ENCODE results near the gene DTD1.
"Not testable (repeated sequence)": the region's sequence is repeated elsewhere in the genome, so short reads cannot be mapped to it uniquely, and the experiment has no call there.

The DTD1 gene

GRCh38 chr20:18787046-18787445 lies 199.2 kb downstream of the DTD1 start:
- in situ Hi-C loops (cut with MboI; ENCODE audit: low sequenced_read_pairs) = not testable (repeated sequence)

DNA sequence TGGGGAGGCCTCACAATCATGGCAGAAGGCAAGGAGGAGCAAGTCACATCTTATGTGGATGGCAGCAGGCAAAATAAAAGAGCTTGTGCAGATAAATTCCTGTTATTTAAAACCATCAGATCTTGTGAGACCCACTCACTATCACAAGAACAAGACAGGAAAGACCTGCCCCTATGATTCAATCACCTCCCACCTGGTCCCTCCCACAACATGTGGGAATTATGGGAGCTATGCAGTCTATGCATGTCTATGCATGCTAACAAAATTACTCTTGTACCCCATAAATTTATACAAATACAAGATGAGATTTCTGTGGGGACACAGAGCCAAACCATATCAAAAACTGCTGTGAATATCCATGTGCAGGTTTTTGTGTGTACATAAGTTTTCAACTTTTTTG lies 200.2 kb downstream of the DTD1 start:
- in situ Hi-C loops (cut with MboI; ENCODE audit: low sequenced_read_pairs) = no loop called here

DNA sequence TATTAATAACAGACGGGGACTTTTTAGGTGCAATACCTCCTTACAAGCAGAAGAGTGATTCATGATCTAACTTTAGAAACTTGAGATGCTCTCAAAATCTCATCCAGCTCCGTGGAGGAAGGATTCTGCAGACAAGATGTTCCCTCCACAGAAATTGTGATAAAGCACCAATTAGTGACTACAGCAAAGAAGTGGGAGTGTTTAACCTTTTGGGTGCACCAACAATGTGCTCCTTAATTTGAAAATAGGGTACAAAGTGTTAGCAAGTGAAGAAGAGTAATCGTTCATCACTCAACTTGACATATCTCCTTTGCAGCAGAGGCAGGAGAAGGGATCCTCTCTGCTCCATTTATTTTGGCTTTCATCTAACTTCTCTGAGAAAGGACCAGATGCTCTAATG lies 202.9 kb downstream of the DTD1 start:
- in situ Hi-C loops (cut with MboI; ENCODE audit: low sequenced_read_pairs) = no loop called here

DNA sequence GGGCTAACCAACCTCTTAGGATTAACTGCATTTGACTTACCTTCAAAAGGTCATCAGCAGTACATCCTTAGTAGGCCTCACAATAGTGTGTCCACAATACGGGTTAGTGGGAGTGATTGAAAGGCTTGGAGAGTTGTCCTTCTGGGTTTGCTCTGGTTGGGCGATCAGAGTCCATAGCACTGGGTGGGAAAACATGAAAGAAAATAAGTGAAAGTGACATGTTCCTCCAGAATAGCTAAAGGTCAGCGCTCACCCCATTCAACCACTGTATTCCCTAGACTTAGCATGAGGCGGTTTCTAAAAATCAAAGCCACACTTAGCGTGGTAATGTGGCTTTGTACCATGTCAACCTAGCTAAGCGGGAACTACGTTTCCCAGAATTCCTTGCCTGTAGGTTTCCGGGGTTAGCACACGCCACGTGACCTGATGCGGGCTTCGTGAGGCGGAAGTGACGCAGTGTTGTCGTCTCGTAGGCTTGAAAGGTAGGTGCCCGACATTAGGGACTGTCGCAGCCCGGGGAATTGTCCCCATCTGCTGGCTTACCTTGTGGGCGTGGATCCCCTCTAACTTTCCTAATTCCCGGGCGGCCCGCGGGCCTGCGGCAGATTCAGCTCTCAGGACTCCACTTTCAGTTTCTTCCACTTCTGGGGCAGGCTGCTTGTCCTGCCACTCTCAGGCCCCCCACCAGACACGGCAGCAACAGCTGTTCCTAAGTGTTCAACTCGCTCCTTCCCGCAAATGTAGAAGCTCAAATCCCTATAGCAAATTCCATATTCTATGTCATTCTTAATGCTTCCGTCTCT lies 206.0 kb downstream of the DTD1 start:
- in situ Hi-C loops (cut with MboI; ENCODE audit: low sequenced_read_pairs) = no loop called here

DNA sequence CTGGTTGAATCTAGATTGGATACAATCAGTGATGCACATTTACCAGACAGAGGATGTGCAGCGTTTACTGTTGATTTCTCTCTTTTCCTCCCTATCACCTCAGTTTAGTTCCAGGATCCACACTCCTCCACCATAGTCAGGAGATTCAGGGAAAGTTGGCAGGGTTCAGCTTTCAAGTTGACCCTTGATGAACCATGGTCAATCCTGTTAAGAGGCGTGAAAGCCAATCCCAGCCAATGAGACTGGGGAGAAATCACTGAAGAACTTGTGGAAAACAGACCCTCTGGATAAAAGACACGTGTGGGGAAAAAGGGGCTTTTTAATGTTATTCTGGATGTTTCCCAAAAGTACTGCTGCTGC lies 206.6 kb downstream of the DTD1 start:
- in situ Hi-C loops (cut with MboI; ENCODE audit: low sequenced_read_pairs) = no loop called here

GRCh38 chr20:18795366-18795765 lies 207.5 kb downstream of the DTD1 start:
- in situ Hi-C loops (cut with MboI; ENCODE audit: low sequenced_read_pairs) = no loop called here

DNA sequence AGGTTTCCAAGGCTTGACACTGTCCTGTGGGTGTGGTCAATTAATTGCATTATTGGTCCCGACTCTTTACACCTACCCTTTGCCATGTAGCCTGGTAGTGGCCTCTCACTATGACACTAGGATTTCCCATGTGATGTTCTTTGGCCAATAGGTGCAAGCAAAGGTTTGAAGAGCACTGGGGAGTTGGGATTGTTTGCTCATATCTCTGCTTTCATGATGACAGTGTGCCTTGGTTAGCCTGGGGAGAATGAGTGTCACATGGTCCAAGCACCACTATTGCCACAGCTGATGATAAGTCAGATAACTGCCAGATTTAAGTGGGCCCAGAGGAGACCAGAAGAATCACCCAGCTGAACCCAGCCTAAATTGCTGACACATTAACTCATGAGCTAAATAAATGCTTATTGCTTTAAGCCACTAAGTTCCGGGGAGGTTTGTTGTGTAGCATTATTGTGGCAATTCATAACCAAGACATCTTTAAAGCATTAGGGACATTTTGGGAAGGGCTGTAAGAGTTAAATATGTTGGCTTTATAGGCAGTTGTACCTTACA lies 208.5 kb downstream of the DTD1 start:
- in situ Hi-C loops (cut with MboI; ENCODE audit: low sequenced_read_pairs) = no loop called here

- in situ Hi-C loops (cut with MboI; ENCODE audit: low sequenced_read_pairs) = no loop called here
Observed at GRCh38 chr20:18801516-18801915, 213.7 kb downstream of the DTD1 start.

DNA sequence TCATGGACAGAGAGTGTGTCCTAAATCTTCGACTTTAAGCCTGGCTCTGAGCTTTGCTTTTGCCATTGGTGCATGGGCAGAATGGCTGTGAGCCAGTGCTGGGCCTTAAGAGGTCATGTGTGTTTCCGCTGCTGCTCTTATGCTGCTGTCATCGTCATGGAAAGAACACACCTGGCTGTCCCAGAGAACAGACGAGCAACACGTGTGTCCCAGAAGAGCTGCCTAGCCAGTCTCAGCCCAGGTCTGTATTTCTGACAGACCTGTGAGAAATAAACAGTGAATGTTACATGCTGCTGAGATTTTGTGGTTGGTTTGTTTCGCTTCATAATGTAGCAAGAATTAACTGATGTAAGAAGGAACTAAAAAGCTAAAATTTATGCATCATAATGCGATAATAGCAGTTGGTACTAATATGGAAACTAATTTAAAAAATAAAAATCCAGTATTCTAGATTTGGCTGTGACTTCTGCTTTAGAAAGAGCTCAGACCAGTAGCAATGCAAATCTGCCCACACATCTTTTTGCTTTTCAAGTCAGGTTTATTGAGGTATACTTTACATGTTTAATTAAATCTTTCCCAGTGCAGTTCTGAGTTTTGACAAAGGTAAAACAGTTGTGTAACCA lies 214.3 kb downstream of the DTD1 start:
- in situ Hi-C loops (cut with MboI; ENCODE audit: low sequenced_read_pairs) = no loop called here

- in situ Hi-C loops (cut with MboI; ENCODE audit: low sequenced_read_pairs) = no loop called here
Observed at GRCh38 chr20:18805881-18806280, 218.0 kb downstream of the DTD1 start.

DNA sequence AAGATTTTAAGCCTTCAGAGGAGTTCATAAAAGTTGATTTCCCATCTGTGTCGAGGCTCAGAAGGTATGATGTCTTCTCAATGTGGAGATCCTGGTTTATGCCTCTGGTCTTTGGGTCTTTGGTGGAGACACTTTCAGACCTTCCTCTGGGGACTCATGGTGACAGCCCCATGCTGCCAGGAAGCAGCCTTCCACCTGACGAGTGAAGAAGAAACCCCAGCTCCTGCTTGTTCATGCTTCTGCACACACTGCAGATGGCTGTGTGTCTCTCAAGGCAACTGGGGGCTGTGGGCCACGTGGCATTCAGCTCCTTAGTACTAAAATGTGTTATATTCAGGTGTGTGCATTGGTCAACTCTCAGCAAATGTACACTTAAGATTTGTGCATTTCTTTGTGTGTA lies 220.9 kb downstream of the DTD1 start:
- in situ Hi-C loops (cut with MboI; ENCODE audit: low sequenced_read_pairs) = no loop called here

GRCh38 chr20:18811186-18811585 lies 223.3 kb downstream of the DTD1 start:
- in situ Hi-C loops (cut with MboI; ENCODE audit: low sequenced_read_pairs) = no loop called here

DNA sequence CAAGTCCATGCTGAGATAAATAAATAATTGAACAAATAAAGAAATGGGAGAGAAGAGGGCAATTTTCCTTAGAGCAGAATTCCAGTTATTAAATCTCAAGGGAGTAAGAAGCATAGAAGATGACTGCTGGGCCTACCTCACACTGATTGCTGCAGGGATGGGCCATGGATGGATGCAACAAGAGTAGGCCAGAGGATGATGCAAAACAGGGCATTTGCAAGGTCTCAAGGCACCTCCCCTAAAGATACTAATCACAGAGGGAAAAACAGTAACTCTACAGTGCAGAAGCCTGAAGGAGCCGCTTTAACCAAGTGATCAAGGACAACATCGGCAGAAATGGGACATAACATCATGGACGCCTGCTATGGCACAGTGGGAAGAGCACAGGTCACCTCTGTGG lies 224.1 kb downstream of the DTD1 start:
- in situ Hi-C loops (cut with MboI; ENCODE audit: low sequenced_read_pairs) = no loop called here

DNA sequence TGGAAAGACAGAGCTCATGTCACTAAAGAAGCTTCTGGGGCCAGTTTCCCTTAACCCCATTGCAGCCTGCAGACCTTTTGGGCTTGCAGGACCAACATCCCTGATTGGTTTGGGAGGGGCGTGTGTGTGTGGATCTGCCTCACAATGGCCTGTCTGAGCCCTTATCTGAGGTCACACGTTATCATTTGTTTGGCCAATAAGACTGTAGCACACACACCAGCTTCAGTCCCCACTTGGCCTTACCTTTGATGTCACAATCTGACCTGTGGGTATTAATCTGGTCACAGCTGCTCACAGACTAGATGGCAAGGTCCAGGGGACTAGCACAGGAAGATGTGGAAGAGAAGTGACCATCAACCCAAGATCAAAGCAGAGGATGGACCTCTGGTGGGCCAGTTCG lies 225.6 kb downstream of the DTD1 start, which contains the start of gene SCP2D1:
Gene SCP2D1 (plus strand): TSS at position 301 of the 400 bp plus-strand sequence. CDS start 33 bp downstream, at position 334.
- in situ Hi-C loops (cut with MboI; ENCODE audit: low sequenced_read_pairs) = no loop called here

DNA sequence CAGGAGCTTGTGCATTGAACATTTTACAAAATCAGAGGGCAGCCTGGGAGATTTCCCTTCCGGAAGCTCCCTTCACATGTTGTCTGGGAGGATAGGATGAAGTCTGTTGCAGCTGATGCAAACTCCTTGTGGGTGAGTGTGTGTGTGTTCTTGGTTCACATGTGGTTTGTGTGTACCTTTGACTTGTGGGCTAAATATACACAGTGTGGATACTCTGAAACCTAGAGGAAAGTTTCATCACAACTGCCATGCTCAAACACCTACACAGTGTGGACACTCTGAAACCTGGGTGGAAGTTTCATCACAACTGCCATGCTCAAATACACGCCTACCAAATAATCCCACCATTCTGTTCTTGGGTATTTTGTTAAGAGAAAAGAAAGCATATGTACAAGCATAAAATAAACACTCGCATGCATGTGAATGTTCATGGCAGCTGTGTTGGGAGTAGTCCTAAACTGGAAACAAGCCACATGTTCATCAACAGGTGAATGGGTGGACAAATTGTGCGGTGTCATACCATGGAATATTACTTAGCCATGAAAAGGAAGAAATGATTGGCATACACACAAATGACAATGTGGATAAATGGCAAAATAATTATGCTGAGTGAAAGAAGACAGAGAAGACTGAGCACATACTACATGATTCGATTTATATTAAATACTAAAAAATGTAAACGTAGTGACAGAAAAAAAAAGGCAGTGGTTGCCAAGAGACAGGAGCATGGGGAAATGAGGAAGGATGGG lies 227.5 kb downstream of the DTD1 start:
- in situ Hi-C loops (cut with MboI; ENCODE audit: low sequenced_read_pairs) = no loop called here
